CMK (cell line): ENCODE data around the gene MRPS25.
A peak's percentile ranks its signal among the peaks of the same experiment; 100 is the strongest.

ENCODE experiments used
- DNase-seq: peaks from one replicate; pipeline ENCODE4 v3.0.0-alpha.2; 2010; ENCODE audit warnings: low read depth

MRPS25 gene

GRCh38 chr3:15064835-15065549 is at the start of gene MRPS25:
TSS of gene MRPS25 (minus strand) at chr3:15065315. CDS start at chr3:15065194, 121 bp downstream.
- DNase-seq = peak; percentile 65

GRCh38 chr3:15113884-15114283 is 48.8 kb upstream of the MRPS25 start:
- no peak for DNase-seq

GRCh38 chr3:15113471-15113870 is 48.4 kb upstream of the MRPS25 start:
- no peak for DNase-seq

- DNase-seq = no peak
These were observed 46.9 kb upstream of the MRPS25 start for GRCh38 chr3:15112011-15112410.

- no peak for DNase-seq
These were observed 45.1 kb upstream of the MRPS25 start for GRCh38 chr3:15110206-15110605.

- no peak for DNase-seq
These were observed 43.8 kb upstream of the MRPS25 start for GRCh38 chr3:15108869-15109268.

GRCh38 chr3:15108082-15108545 is 43.0 kb upstream of the MRPS25 start:
- DNase-seq = peak; percentile 65

GRCh38 chr3:15107075-15107947 is 42.2 kb upstream of the MRPS25 start:
- no peak for DNase-seq

GRCh38 chr3:15102836-15103235 is 37.7 kb upstream of the MRPS25 start:
- DNase-seq = no peak

- no peak for DNase-seq
These were observed 37.1 kb upstream of the MRPS25 start for GRCh38 chr3:15102256-15102655.

GRCh38 chr3:15099364-15100098 is 34.4 kb upstream of the MRPS25 start:
- no peak for DNase-seq

- peak; percentile 90 for DNase-seq
These were observed 33.6 kb upstream of the MRPS25 start, which contains the start of gene RBSN for GRCh38 chr3:15098503-15099363. TSS of gene RBSN (minus strand) at chr3:15099148. CDS start at chr3:15096120, 3,028 bp downstream.

GRCh38 chr3:15097891-15098290 is 32.8 kb upstream of the MRPS25 start:
- peak; percentile 41 for DNase-seq

GRCh38 chr3:15096046-15096445 is 30.9 kb upstream of the MRPS25 start:
- no peak for DNase-seq

- DNase-seq = no peak
These were observed 29.2 kb upstream of the MRPS25 start for GRCh38 chr3:15094187-15094875.

GRCh38 chr3:15092686-15093085 is 27.6 kb upstream of the MRPS25 start:
- DNase-seq = no peak

- no peak for DNase-seq
These were observed 26.5 kb upstream of the MRPS25 start for GRCh38 chr3:15091575-15091974.

- DNase-seq = no peak
These were observed 24.1 kb upstream of the MRPS25 start for GRCh38 chr3:15089201-15089600.

GRCh38 chr3:15086699-15087098 is 21.6 kb upstream of the MRPS25 start:
- no peak for DNase-seq

GRCh38 chr3:15086263-15086662 is 21.1 kb upstream of the MRPS25 start:
- no peak for DNase-seq

- no peak for DNase-seq
These were observed 18.1 kb upstream of the MRPS25 start for GRCh38 chr3:15083252-15083651.
